HG03060 (cell line): ENCODE data around the gene RCN1.
"Not testable (repeated sequence)": the region's sequence is repeated elsewhere in the genome, so short reads cannot be mapped to it uniquely, and the experiment has no call there.

ENCODE experiments used
- ATAC-seq: cut with Tn5 transposase; IDR thresholded peaks from one replicate; pipeline ENCODE4 v1.9.1; 2021; ENCODE audit warnings: low read depth, moderate number of reproducible peaks; ENCODE audit not compliant: unreplicated experiment

The RCN1 gene

GRCh38 chr11:32109592-32109991 lies 18.7 kb downstream of the RCN1 start:
- no peak for ATAC-seq

GRCh38 chr11:32110795-32111194 lies 19.9 kb downstream of the RCN1 start:
- ATAC-seq: no peak

- no peak for ATAC-seq
These were observed 22.5 kb downstream of the RCN1 start for GRCh38 chr11:32113200-32113919.

- ATAC-seq: no peak
These were observed 23.0 kb downstream of the RCN1 start for GRCh38 chr11:32113920-32114203.

- no peak for ATAC-seq
These were observed 24.6 kb downstream of the RCN1 start for GRCh38 chr11:32115446-32115845.

- ATAC-seq: no peak
These were observed 25.8 kb downstream of the RCN1 start for GRCh38 chr11:32116668-32117067.

GRCh38 chr11:32118025-32118974 lies 27.4 kb downstream of the RCN1 start:
- no peak for ATAC-seq

- not testable (repeated sequence) for ATAC-seq
These were observed 28.3 kb downstream of the RCN1 start for GRCh38 chr11:32119139-32119538.

- ATAC-seq: no peak
These were observed 30.1 kb downstream of the RCN1 start for GRCh38 chr11:32121012-32121411.

- no peak for ATAC-seq
These were observed 31.3 kb downstream of the RCN1 start for GRCh38 chr11:32122200-32122599.

GRCh38 chr11:32131321-32131720 lies 40.4 kb downstream of the RCN1 start:
- no peak for ATAC-seq

GRCh38 chr11:32136657-32137056 lies 45.8 kb downstream of the RCN1 start:
- ATAC-seq: no peak

GRCh38 chr11:32137263-32137662 lies 46.4 kb downstream of the RCN1 start:
- ATAC-seq: no peak

- no peak for ATAC-seq
These were observed 47.0 kb downstream of the RCN1 start for GRCh38 chr11:32137869-32138268.

- no peak for ATAC-seq
These were observed 48.0 kb downstream of the RCN1 start for GRCh38 chr11:32138902-32139301.

- ATAC-seq: no peak
These were observed 49.1 kb downstream of the RCN1 start for GRCh38 chr11:32139896-32140520.

- no peak for ATAC-seq
These were observed 51.1 kb downstream of the RCN1 start for GRCh38 chr11:32141745-32142546.

- ATAC-seq: no peak
These were observed 52.5 kb downstream of the RCN1 start for GRCh38 chr11:32143378-32143777.

GRCh38 chr11:32145282-32145681 lies 54.4 kb downstream of the RCN1 start:
- no peak for ATAC-seq

GRCh38 chr11:32148895-32149294 lies 58.0 kb downstream of the RCN1 start:
- ATAC-seq: no peak

GRCh38 chr11:32149748-32150147 lies 58.9 kb downstream of the RCN1 start:
- no peak for ATAC-seq
